ENCODE results near the gene UBR7. TPM values are rescaled to one million over a fixed set of nuclear protein-coding genes. Genes with fewer than 3 reads are reported as not detected.

The UBR7 gene
- total RNA-seq, 1 experiment from 2014 or later, result 19.9 TPM

DNA sequence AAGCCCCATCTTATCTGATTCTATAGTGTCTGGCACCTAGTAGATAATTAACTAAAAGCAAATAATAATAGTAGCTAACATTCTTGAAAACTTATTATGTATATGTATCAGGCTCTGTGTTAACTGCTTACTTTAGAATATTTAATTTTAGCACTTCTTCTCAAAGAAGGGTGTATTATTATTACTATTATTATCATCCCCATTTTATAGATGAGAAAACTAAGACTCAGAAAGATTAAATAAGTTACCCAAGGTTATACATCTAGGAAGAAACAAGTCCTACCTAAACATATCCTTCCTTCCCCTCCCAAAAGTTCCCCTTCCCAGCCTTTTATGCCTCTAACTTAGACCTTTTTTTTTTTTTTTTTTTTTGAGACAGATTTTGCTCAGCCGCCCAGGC lies 61.4 kb downstream of the UBR7 start:
- POLR2A ChIA-PET, result no interaction called here
- Histone ChIP-seq H3K9me3 (ENCODE audit: control insufficient read depth, insufficient read depth, low read depth, low read length) (no peaks in the 10 kb centered on the region), H3K27me3 (ENCODE audit: control insufficient read depth, insufficient read depth, low read length) (no peaks in the 10 kb centered on the region), H3K36me3 (ENCODE audit: control insufficient read depth, insufficient read depth, low read length) (no peaks in the 10 kb centered on the region), H3K4me1 (ENCODE audit: control insufficient read depth, insufficient read depth, low read length) (no peaks in the 10 kb centered on the region), H3K4me3 (ENCODE audit: low read depth in 2 of 2, low read length in 2 of 2) (no peak overlapping the region), H3K27ac (ENCODE audit: low read length) (no peak overlapping the region)
- ATAC-seq (no peak), DNase-seq (ENCODE audit: low read depth, low spot score) (no peak)
- TF ChIP-seq POLR2AphosphoS5 (IDR thresholded peaks at IDR 0.05; ENCODE audit: low read depth, low read length) (no peak), TCF7L2 (IDR thresholded peaks at IDR 0.05; ENCODE audit: low read depth, low read length) (no peak)
- intact Hi-C loops (cut with micrococcal nuclease; ENCODE audit: unreplicated experiment), result no loop called here
- no TSS peak for BruUV-seq (replicated peaks)
- CTCF ChIA-PET, result no interaction called here
- in situ Hi-C loops (cut with HindIII; ENCODE audit: low pct_unique_long_range_greater_than_20kb, low sequenced_read_pairs), result no loop called here

DNA sequence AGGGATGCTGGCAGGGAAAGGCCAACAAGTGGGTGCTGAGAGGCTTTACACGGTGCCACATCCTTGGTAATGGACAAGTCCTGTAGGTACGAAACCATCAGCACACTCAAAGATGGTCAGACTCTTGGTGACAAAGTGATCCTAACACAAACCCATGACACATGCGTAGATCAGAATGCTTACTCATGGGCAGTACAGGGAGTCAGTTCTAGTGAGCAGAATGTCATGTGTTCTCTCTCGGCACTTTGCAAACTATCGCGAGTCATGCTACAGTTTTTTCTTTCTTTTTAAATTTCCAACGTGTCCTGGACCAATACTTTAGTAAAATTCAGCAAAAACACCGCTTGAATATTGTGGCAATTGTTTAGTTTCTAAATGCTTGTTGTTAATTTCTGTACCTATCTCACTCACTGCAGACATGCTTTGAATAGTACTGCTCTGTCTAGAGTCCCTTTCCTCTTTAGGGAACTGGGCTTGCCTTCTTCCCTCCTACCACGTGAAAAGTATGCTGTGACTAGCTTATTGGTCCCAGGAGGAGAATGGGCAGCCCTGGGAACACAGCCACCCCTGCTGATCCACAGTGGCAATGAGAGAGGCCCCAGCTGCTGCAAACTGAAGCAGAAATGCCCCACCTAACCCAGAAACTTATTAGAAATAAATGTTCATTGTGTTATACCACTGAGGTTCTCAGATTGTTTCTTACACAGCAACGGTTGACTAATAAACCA lies 62.4 kb downstream of the UBR7 start:
- CTCF ChIA-PET, result no interaction called here
- POLR2A ChIA-PET, result interaction anchor here (0.5 kb wide), 1 partner anchor 86 kb away, joined by 3 read pairs; no protein-coding TSS in a partner anchor
- DNase-seq (ENCODE audit: low read depth, low spot score) (peak; percentile 45), ATAC-seq (peak; percentile 74; the same call in 1 of the 2 replicates)
- Histone ChIP-seq H3K4me3 (ENCODE audit: low read depth in 2 of 2, low read length in 2 of 2) (no peak overlapping the region), H3K27me3 (ENCODE audit: control insufficient read depth, insufficient read depth, low read length) (no peaks in the 10 kb centered on the region), H3K4me1 (ENCODE audit: control insufficient read depth, insufficient read depth, low read length) (no peaks in the 10 kb centered on the region), H3K9me3 (ENCODE audit: control insufficient read depth, insufficient read depth, low read depth, low read length) (no peaks in the 10 kb centered on the region), H3K27ac (ENCODE audit: low read length) (no peak overlapping the region), H3K36me3 (ENCODE audit: control insufficient read depth, insufficient read depth, low read length) (no peaks in the 10 kb centered on the region)
- intact Hi-C loops (cut with micrococcal nuclease; ENCODE audit: unreplicated experiment) (no loop called here), in situ Hi-C loops (cut with HindIII; ENCODE audit: low pct_unique_long_range_greater_than_20kb, low sequenced_read_pairs) (no loop called here)
- TF ChIP-seq, protein P1, sequence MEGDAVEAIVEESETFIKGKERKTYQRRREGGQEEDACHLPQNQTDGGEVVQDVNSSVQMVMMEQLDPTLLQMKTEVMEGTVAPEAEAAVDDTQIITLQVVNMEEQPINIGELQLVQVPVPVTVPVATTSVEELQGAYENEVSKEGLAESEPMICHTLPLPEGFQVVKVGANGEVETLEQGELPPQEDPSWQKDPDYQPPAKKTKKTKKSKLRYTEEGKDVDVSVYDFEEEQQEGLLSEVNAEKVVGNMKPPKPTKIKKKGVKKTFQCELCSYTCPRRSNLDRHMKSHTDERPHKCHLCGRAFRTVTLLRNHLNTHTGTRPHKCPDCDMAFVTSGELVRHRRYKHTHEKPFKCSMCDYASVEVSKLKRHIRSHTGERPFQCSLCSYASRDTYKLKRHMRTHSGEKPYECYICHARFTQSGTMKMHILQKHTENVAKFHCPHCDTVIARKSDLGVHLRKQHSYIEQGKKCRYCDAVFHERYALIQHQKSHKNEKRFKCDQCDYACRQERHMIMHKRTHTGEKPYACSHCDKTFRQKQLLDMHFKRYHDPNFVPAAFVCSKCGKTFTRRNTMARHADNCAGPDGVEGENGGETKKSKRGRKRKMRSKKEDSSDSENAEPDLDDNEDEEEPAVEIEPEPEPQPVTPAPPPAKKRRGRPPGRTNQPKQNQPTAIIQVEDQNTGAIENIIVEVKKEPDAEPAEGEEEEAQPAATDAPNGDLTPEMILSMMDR (IDR thresholded peaks at IDR 0.05), result no peak
- TF ChIP-seq, protein P2, sequence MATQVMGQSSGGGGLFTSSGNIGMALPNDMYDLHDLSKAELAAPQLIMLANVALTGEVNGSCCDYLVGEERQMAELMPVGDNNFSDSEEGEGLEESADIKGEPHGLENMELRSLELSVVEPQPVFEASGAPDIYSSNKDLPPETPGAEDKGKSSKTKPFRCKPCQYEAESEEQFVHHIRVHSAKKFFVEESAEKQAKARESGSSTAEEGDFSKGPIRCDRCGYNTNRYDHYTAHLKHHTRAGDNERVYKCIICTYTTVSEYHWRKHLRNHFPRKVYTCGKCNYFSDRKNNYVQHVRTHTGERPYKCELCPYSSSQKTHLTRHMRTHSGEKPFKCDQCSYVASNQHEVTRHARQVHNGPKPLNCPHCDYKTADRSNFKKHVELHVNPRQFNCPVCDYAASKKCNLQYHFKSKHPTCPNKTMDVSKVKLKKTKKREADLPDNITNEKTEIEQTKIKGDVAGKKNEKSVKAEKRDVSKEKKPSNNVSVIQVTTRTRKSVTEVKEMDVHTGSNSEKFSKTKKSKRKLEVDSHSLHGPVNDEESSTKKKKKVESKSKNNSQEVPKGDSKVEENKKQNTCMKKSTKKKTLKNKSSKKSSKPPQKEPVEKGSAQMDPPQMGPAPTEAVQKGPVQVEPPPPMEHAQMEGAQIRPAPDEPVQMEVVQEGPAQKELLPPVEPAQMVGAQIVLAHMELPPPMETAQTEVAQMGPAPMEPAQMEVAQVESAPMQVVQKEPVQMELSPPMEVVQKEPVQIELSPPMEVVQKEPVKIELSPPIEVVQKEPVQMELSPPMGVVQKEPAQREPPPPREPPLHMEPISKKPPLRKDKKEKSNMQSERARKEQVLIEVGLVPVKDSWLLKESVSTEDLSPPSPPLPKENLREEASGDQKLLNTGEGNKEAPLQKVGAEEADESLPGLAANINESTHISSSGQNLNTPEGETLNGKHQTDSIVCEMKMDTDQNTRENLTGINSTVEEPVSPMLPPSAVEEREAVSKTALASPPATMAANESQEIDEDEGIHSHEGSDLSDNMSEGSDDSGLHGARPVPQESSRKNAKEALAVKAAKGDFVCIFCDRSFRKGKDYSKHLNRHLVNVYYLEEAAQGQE (IDR thresholded peaks at IDR 0.05; ENCODE audit: insufficient read depth in 1 of 2, low read depth in 2 of 2, low read length in 1 of 2), result no peak
- TF ChIP-seq TCF7L2 (IDR thresholded peaks at IDR 0.05; ENCODE audit: low read depth, low read length) (no peak), SIN3A (IDR thresholded peaks at IDR 0.05; ENCODE audit: borderline replicate concordance, insufficient read depth, low read depth, low read length) (no peak), POLR2AphosphoS5 (IDR thresholded peaks at IDR 0.05; ENCODE audit: low read depth, low read length) (no peak)
- BruUV-seq (replicated peaks), result no TSS peak

DNA sequence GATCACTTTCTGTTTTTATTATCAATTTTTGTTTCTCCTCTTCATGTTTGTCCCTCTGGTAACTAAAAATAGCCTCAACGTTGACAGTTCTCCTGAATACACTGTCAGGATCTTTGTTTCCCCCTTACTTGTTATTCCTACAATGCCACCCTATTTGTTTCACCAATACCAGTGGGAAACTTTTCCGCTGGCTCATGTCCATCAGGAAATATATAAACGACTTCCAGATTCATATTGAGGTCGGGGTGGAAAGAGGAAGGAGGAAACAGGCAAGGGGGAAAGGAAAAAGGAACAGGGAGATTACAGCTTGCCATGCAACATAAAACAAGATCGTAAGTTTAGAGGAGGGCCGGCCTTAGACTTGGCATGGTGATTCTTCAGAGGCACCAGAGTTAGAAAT lies 64.1 kb downstream of the UBR7 start:
- Histone ChIP-seq H3K27ac (ENCODE audit: low read length) (no peak overlapping the region), H3K9me3 (ENCODE audit: control insufficient read depth, insufficient read depth, low read depth, low read length) (no peaks in the 10 kb centered on the region), H3K27me3 (ENCODE audit: control insufficient read depth, insufficient read depth, low read length) (no peaks in the 10 kb centered on the region), H3K4me3 (ENCODE audit: low read depth in 2 of 2, low read length in 2 of 2) (no peak overlapping the region), H3K36me3 (ENCODE audit: control insufficient read depth, insufficient read depth, low read length) (no peaks in the 10 kb centered on the region), H3K4me1 (ENCODE audit: control insufficient read depth, insufficient read depth, low read length) (no peaks in the 10 kb centered on the region)
- ChIA-PET CTCF (no interaction called here), POLR2A (interaction anchor here (0.7 kb wide), 1 partner anchor 15 kb away, joined by 6 read pairs; no protein-coding TSS in a partner anchor)
- intact Hi-C loops (cut with micrococcal nuclease; ENCODE audit: unreplicated experiment), result no loop called here
- no peak for ATAC-seq
- no peak for TF ChIP-seq SIN3A (IDR thresholded peaks at IDR 0.05; ENCODE audit: borderline replicate concordance, insufficient read depth, low read depth, low read length)
- TF ChIP-seq, protein P1 (IDR thresholded peaks at IDR 0.05), result no peak
- TF ChIP-seq, protein P2 (IDR thresholded peaks at IDR 0.05; ENCODE audit: insufficient read depth in 1 of 2, low read depth in 2 of 2, low read length in 1 of 2), result no peak
- no peak for TF ChIP-seq TCF7L2 (IDR thresholded peaks at IDR 0.05; ENCODE audit: low read depth, low read length)
- no peak for TF ChIP-seq POLR2AphosphoS5 (IDR thresholded peaks at IDR 0.05; ENCODE audit: low read depth, low read length)
- BruUV-seq (replicated peaks), result no TSS peak
- no peak for DNase-seq (ENCODE audit: low read depth, low spot score)
- in situ Hi-C loops (cut with HindIII; ENCODE audit: low pct_unique_long_range_greater_than_20kb, low sequenced_read_pairs), result no loop called here
